NCI-H82 (cell line): Measurements from ENCODE around the gene EMILIN2.

ENCODE experiments used
- DNase-seq: peaks from one replicate; lab custom pipeline; 2025; lab: John Stamatoyannopoulos, UW

EMILIN2 gene

DNA sequence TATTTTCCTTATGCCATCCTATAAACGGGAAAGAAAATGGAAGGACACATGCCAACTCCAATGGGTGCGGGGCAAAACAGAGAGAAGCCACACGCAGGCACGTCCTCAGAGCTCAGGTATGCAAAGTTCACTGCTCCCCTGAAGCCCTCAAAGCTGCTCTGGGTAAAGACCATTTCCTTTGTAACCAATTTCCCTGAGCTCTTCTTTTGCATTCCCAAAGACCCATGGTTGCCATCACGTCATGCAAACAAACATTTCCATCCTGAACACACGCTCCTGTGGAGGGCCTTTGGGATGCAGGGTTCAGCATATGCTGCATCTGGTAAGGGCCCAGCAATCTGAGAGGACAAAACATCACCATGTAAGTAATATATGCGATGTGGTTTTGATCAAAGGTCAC lies 69.4 kb downstream of the EMILIN2 start:
- DNase-seq = no peak

DNA sequence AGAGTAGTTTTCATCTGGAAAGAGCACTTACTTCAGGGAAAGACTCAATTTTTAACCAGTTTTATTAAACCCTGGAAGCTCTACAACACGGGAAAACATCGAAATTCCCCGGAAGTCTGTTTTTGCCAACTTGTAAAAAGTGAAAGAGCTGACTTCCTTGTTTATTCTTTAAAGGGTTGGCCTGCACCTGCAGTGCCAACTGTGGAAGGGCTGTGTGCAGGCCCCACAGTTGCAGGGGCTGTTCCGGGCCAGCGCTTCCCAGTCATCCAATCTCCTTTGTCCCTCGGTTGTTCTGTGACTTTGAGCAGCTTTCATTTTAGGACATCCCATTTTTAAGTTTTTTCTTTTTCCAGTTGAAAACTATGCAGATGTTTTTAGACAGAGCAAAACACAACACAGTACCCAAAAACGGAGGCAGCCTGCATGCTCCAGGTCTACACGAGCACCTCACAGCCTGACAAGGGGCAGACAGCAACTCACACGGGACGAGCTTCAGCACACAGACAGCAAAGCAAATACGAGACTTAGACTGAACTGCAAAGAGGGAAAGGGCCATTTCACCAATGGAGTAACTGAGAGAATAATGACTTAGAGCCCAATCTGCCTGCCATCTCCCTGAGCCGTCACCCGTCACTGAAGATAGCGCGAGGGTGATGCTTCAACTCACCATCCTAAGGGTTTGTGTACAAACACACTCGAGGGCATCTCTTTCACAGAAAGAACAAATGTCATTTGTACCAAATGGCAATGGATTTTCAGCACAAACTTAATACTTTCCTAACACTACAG lies 70.6 kb downstream of the EMILIN2 start:
- no peak for DNase-seq

DNA sequence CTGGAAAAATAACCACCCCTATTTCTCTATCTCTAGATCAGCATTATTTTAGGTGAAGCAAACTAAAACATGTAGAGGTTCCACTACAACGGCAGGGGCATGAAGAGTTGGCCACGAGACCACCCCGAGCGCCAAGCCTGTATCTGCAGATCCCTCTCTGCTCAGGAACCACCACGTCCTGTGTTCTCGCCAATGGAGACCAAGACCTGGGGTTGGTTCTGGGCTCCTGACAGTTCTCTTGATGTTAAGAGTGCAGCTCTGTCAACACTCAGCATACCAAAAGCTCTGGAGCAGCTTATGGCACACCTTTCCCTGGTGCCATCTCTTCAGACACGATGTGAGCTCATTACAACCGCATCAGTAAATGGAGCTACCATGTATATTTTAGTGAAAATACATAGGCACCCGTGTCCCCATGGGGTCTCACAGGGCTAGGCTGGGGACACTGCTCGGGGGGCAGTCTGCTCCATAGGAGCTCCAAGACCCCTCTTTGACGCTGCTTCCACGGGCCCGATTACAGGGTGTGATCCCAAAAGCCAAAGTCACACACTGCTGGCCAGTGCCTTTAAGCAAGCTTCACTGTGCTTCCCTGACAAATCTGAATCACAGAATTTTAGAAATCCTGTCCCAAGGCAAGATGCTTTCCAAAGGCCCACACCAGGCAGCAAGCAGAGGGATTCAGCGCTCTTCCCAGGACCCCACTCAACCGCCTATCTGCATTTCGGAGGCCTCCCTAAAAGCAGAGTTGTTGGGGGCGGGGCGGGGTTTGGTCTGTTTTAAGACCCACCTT lies 72.2 kb downstream of the EMILIN2 start:
- DNase-seq = no peak

- no peak for DNase-seq
These were observed 72.8 kb downstream of the EMILIN2 start for GRCh38 chr18:2919600-2919999.

- DNase-seq = no peak
These were observed 73.2 kb downstream of the EMILIN2 start for GRCh38 chr18:2920027-2920426.

DNA sequence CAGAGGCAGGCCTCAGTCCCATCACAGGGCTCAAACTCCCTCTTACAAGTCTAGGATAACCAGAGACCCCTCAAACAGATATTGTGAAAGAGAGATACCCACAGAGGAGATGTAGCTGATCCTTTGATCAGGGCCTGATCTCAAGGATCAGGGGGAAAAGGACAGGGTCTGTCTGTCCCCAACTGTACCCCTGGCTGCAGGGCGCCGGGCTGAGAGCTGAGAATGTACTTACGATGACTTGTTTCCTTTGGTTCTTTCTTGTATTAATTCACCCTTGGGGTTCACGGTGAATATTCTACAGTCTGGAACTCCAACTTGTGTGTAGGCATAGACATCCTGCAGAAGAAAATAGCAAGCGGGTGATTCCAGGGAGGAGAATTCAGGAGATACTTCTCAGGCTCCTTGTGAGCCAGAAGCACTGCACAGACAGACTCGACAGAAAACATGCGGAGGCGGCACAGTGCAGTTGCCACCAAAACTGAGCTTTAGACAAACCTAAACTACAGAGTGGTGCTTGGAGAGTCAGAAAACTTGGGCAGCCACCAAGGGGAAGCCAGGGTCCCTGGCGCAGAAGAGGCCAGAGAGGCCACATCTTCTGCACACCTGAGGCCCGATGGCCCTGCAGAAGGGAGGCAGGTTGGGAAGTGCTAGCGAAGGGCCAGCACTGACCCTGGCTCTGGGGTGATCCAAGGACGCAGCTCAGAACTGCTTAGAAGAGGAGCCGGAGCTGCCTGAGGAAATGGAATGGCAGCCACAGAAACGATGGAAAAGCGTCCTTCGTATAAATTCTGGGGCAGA lies 73.9 kb downstream of the EMILIN2 start:
- DNase-seq = no peak

DNA sequence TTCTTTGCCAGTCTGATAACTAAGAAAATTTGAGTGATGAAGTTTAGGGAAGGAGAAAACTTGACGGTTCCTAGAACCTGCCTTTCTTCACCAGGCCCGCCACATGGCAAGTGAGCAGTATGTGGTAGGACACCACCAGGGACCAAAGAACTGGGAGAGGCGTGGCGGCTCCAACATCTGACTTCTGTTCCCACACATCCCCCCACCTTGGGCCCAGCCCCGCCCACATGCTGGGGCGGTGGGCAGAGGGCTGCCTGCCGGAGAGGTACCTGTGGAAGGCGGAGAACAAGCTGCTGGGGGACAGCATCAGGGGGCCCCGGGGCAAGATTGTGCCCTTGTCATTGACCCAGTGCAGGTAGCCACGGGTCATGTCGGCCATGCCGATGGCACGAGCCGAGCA lies 75.0 kb downstream of the EMILIN2 start:
- no peak for DNase-seq

DNA sequence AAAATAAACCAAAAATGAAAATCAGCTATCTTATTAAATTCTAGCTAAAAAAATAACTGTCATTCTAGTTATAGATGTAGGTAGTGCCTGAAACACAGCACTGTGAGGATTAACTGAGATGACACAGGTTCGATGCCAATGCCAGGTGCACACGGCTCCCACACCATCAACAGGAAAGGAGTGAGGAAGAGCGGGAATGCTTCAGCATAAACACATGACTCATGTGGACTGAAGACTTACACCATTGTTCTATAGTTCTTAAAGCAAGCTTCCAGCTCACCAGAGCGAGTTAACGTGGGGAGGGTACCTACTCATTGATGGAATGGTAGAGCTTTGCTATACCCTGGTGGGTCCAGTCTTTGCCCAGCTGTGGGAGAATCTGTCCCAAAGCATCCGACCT lies 76.7 kb downstream of the EMILIN2 start:
- no peak for DNase-seq

DNA sequence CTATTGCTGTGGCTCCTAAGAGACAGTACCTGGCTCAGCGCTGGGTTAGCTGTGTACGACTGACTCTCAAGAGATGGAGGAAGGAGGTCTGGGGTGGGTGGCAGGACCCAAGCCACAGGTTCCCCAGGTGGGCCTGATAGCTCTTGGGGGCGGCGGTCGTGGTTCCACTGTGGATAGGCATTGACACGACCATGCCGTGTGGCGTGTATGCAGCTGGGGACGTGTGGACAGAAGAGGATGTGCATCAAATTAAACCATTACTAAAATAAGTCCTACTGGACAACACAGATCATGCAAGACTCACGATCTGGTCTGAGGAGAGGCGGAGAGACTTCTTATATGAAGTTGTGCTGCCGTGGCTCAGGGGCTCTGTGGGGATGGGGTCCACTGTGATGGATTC lies 78.1 kb downstream of the EMILIN2 start:
- no peak for DNase-seq

- DNase-seq = no peak
These were observed 79.7 kb downstream of the EMILIN2 start for GRCh38 chr18:2926528-2926927.

- no peak for DNase-seq
These were observed 80.9 kb downstream of the EMILIN2 start for GRCh38 chr18:2927745-2928144.

GRCh38 chr18:2932247-2933181 lies 85.7 kb downstream of the EMILIN2 start:
- DNase-seq = peak; percentile 74

- no peak for DNase-seq
These were observed 87.2 kb downstream of the EMILIN2 start for GRCh38 chr18:2933995-2934394.

- DNase-seq = no peak
These were observed 88.8 kb downstream of the EMILIN2 start for GRCh38 chr18:2935438-2936192.

DNA sequence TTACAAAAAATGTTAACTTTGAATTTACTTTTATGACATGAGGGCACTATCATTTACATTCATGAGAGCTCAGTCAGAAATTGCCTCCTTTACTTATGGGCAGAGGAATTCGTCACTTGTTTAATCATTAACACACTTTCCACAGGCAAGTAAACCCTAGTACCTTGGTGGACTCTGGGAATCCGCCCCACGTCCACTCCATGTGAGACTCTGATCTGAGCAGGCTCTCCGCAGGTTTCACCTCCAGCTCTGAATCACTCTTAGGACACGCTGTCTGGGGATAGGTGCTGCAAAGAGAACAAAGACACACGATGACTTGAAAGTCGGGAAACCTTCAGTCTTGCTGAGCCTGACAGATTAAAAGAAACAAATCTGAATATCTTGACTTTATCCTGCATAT lies 92.5 kb downstream of the EMILIN2 start:
- no peak for DNase-seq

GRCh38 chr18:2948038-2948437 lies 101.2 kb downstream of the EMILIN2 start:
- DNase-seq = peak; percentile 16

- no peak for DNase-seq
These were observed 105.8 kb downstream of the EMILIN2 start for GRCh38 chr18:2952605-2953004.

- no peak for DNase-seq
These were observed 107.3 kb downstream of the EMILIN2 start for GRCh38 chr18:2953935-2954653.

DNA sequence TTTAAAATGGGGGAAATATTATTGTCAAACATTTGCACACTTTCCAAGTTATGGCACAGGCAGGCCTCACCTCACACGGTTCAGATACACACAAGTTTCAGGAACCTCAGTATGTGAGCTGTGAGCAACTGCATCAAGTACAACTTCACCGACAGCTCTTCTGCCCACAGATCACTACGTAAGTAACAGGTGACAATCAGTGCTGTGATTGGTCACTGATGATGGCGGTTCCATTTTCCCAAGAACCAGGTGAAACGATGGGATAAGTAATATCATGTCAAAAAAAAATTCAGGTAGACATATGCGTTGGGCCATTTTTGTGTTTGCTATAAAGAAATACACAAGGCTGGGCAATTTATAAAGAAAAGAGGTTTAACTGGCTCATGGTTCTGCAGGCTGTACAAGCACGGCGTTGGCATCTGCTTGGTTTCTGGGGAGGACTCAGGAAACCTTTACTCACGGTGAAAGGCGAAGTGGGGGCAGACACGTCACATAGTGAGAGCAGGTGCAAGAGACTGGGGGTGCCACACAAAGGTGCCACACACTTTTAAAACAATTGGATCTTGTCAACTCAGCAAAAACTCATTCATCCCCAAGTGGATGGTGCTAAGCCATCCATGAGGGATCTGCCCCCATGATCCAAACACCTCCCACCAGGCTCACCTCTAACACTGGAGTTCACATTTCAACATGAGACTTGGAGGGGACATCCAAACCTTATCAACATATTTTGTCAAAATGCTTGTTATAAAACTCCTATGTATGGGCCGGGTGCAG lies 108.3 kb downstream of the EMILIN2 start:
- no peak for DNase-seq
